GM13976 (cell line): Measurements from ENCODE around the gene EEA1.

Experiments
- DNase-seq: peaks from one replicate; pipeline ENCODE4 v3.0.0; 2012; ENCODE audit warnings: low spot score
- CTCF ChIP-seq: IDR thresholded peaks from 2 replicates; pipeline ENCODE4 v1.5.1; 2012; ENCODE audit warnings: borderline replicate concordance, mild to moderate bottlenecking; ENCODE audit not compliant: insufficient read depth; ENCODE audit errors: extremely low read depth, missing control alignments, control extremely low read depth
- in situ Hi-C: fragments of 300-500 bp; cut with MboI; formaldehyde crosslinking; loops from one replicate; pipeline ENCODE4 v1.12.0; 2022; ENCODE audit warnings: low sequenced_read_pairs, mixed read lengths, inconsistent platforms; ENCODE audit not compliant: unreplicated experiment

The EEA1 gene

GRCh38 chr12:92847368-92847767 is 81.7 kb downstream of the EEA1 start:
- DNase-seq: no peak
- in situ Hi-C loops: no loop called here
- TF ChIP-seq CTCF: no peak

- DNase-seq: no peak
- no peak for TF ChIP-seq CTCF
- in situ Hi-C loops: no loop called here
Observed at GRCh38 chr12:92845329-92845728, 83.8 kb downstream of the EEA1 start.

GRCh38 chr12:92844151-92844763 is 84.8 kb downstream of the EEA1 start:
- no peak for TF ChIP-seq CTCF
- in situ Hi-C loops: no loop called here
- DNase-seq: no peak

- DNase-seq: no peak
- in situ Hi-C loops: no loop called here
- no peak for TF ChIP-seq CTCF
Observed at GRCh38 chr12:92829686-92830282, 99.3 kb downstream of the EEA1 start.

- in situ Hi-C loops: no loop called here
- no peak for TF ChIP-seq CTCF
- no peak for DNase-seq
Observed at GRCh38 chr12:92828565-92828964, 100.5 kb downstream of the EEA1 start.

- in situ Hi-C loops: no loop called here
- TF ChIP-seq CTCF: peak; percentile 17
Observed at GRCh38 chr12:92827836-92828431, 101.2 kb downstream of the EEA1 start.

More at GRCh38 chr12:92827836-92828431, 101.2 kb downstream of the EEA1 start:
- DNase-seq: peak; percentile 52
